Subcutaneous preadipocyte (primary cell): Measurements from ENCODE around the gene DMGDH. TPM values are rescaled to one million over a fixed set of nuclear protein-coding genes. Genes with fewer than 3 reads are reported as not detected.

Experiments
- total RNA-seq: library from RNA; depleted of rRNA; stranded (reverse); fragments of >200 nt; gene quantifications from 2 replicates; pipeline ENCODE4 v1.2.3, GENCODE V29; 2012

DMGDH gene
- total RNA-seq: 0.59 and 2.9 TPM in 2 replicates

GRCh38 chr5:79069488-79070349 lies at the start of gene DMGDH, which contains the start of gene BHMT2:
Gene DMGDH, minus strand, starts transcription at chr5:79069674. Its CDS starts 54 bp downstream, at chr5:79069620.
Gene BHMT2, plus strand, starts transcription at chr5:79069767. Its CDS starts 16 bp downstream, at chr5:79069783.

GRCh38 chr5:79111387-79111959 lies 42.0 kb upstream of the DMGDH start, which contains the start of gene BHMT:
Gene BHMT, plus strand, starts transcription at chr5:79111809. Its CDS starts 77 bp downstream, at chr5:79111886.

GRCh38 chr5:78985116-78985724 lies 84.3 kb downstream of the DMGDH start, which contains the start of gene ARSB:
Gene ARSB, minus strand, starts transcription at chr5:78985310. Its CDS starts 62 bp downstream, at chr5:78985248.

Other genes with a start within 250 kb of the DMGDH start
- gene ARSB, start 84.4 kb downstream of the DMGDH start, total RNA-seq: 13.2 and 14.9 TPM in 2 replicates
- gene BHMT2, start 93 bp upstream of the DMGDH start, total RNA-seq: 5.1 and 5.3 TPM in 2 replicates
- gene BHMT, start 42.1 kb upstream of the DMGDH start, total RNA-seq: not detected in 2 replicates
- gene JMY, start 166.5 kb upstream of the DMGDH start, total RNA-seq: 9.9 and 10.0 TPM in 2 replicates